Prostate gland (tissue), 2 donors: ENCODE measurements around the gene ZSCAN10.

Experiments
- POLR2AphosphoS5 ChIP-seq: sonication (generic); formaldehyde crosslinking; IDR thresholded peaks from one replicate; pipeline ENCODE4 v1.6.1; 2017; ENCODE audit warnings: antibody characterized with exemption
- TF ChIP-seq, protein P1 (sequence below), 4 experiments: fragments of 200-600 bp in 2 of 4; fragments of 450-650 bp in 2 of 4; sonication (generic) in 2 of 4; IDR thresholded peaks; 1 replicate in 3 of 4; 2 replicates in 1 of 4; pipeline ENCODE4 v1.5.1; 2016 to 2019; ENCODE audit warnings: antibody characterized with exemption in 4 of 4, mild to moderate bottlenecking in 2 of 4, moderate library complexity in 2 of 4

DNA sequence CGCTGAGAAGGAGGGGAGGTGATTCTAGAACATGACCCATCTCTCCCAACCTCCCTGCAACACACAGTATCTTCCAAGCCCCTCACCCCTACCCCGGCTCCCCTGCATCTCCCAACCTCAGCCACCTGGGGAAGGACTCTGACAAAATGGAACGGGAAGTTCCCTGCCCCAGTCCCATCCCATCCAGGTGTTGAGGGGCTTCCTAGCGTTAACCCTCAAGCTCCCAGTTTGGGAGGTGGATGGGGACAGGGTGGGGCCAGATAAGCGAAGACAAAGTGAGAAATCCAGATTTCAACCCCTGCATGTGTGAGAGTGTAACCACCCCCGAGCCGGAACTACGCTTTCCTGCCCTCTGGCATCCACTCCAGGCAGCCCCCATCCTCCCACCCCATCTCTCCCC lies 1.8 kb downstream of the ZSCAN10 start:
- TF ChIP-seq, protein P1, sequence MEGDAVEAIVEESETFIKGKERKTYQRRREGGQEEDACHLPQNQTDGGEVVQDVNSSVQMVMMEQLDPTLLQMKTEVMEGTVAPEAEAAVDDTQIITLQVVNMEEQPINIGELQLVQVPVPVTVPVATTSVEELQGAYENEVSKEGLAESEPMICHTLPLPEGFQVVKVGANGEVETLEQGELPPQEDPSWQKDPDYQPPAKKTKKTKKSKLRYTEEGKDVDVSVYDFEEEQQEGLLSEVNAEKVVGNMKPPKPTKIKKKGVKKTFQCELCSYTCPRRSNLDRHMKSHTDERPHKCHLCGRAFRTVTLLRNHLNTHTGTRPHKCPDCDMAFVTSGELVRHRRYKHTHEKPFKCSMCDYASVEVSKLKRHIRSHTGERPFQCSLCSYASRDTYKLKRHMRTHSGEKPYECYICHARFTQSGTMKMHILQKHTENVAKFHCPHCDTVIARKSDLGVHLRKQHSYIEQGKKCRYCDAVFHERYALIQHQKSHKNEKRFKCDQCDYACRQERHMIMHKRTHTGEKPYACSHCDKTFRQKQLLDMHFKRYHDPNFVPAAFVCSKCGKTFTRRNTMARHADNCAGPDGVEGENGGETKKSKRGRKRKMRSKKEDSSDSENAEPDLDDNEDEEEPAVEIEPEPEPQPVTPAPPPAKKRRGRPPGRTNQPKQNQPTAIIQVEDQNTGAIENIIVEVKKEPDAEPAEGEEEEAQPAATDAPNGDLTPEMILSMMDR (IDR thresholded peaks at IDR 0.05): no peak
- TF ChIP-seq POLR2AphosphoS5: no peak
